Measurements from ENCODE around the gene ATP11A.

DNA sequence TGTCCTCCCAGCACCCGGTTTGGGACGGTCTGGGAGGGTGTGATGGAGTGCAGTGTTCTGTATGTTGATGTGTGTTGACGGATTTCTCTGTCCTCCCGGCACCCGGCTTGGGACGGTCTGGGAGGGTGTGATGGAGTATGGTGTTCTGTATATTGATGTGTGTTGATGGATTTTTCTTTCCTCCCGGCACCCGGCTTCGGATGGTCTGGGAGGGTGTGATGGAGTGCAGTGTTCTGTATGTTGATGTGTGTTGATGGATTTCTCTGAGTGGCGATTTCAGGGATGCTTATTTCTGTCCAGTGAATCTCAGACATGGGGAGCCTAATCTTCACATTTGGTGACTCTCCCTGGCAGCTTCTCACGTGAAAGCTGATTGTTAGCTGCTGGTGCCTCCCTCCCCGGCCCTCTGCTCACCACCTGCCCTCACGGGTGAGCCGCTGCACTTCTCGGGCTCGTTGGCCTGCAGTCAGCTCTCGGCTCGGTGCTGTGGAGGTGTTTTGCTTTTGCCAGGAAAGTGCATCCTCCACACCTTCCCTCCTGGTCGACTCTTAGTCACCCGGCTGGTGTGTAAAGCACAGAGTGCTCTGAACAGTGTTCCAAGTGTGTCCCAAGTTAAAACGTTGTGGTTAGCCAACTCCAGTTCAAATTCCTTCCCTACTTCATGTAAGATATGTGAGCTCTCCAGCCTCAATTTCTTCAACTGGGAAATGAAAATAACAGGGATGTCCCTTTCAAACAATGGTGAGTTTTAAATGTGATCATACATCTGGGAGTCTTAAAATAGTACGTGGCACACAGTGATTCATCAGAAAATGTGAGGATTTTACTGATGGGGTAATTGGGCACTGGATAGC, 54.6 kb downstream of the ATP11A start:
- TF ChIP-seq, protein P1, sequence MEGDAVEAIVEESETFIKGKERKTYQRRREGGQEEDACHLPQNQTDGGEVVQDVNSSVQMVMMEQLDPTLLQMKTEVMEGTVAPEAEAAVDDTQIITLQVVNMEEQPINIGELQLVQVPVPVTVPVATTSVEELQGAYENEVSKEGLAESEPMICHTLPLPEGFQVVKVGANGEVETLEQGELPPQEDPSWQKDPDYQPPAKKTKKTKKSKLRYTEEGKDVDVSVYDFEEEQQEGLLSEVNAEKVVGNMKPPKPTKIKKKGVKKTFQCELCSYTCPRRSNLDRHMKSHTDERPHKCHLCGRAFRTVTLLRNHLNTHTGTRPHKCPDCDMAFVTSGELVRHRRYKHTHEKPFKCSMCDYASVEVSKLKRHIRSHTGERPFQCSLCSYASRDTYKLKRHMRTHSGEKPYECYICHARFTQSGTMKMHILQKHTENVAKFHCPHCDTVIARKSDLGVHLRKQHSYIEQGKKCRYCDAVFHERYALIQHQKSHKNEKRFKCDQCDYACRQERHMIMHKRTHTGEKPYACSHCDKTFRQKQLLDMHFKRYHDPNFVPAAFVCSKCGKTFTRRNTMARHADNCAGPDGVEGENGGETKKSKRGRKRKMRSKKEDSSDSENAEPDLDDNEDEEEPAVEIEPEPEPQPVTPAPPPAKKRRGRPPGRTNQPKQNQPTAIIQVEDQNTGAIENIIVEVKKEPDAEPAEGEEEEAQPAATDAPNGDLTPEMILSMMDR (IDR thresholded peaks at IDR 0.05), result no peak
- TF ChIP-seq POLR2A (IDR thresholded peaks at IDR 0.05), result no peak
- no peak for TF ChIP-seq EP300 (IDR thresholded peaks at IDR 0.05)
